OCI-LY1 (cell line): ENCODE results near the gene ASB13.

Experiments
- CTCF ChIP-seq: fragments of 200-600 bp; sonication (generic), shearing (Covaris generic); IDR thresholded peaks from 2 replicates; pipeline ENCODE4 v1.5.1; 2017; ENCODE audit warnings: mild to moderate bottlenecking, antibody characterized with exemption, low read length, moderate library complexity, mixed read lengths
- EZH2 ChIP-seq: fragments of 200-600 bp; sonication (generic), shearing (Covaris generic); IDR thresholded peaks from 2 replicates; pipeline ENCODE4 v1.8.0; 2017; ENCODE audit warnings: borderline replicate concordance, mixed run types, mild to moderate bottlenecking, antibody characterized with exemption, low read length, moderate library complexity, mixed read lengths

DNA sequence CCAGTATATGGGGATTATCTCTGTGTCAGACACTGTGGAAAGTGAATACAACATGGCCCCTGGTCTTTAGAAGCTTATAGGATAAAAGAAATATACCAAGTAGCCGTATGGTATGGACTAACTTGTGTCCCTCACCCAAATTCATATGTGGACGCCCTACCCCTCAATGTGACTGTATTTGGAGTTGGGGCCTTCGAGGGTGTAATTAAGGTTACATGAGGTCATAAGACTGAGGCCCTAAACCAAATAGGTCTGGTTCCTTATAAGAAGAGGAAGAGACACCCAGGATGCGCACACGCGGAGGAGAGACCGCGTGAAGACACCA lies 36.3 kb downstream of the ASB13 start:
- TF ChIP-seq EZH2 (no peak), CTCF (no peak)
